Measurements from ENCODE around the gene ARL15. TPM values are rescaled to one million over a fixed set of nuclear protein-coding genes. Genes with fewer than 3 reads are reported as not detected.

The ARL15 gene
- total and polyA plus RNA-seq, 2 of the 4 experiments (the other 2 are of a cell fraction), result 7.3 to 19.2 TPM

- no CpG with 5 or more reads among the region's 2 CpGs for WGBS, 2 experiments (ENCODE audit: extremely low coverage in 2 of 2, insufficient read length in 1 of 2)
- Histone ChIP-seq H2AK9ac (replicated peaks; ENCODE audit: low read depth, low read length, poor library complexity) (no peak overlapping the region), H4K8ac (ENCODE audit: low read depth in 2 of 2, low read length in 2 of 2) (peak overlapping the region in 1 of 2 experiments; percentile 47; a peak in 2 of 4 replicates), H3K4me3 (ENCODE audit: insufficient read depth, low read depth, low read length) (no peak overlapping the region), H3K36me3 (ENCODE audit: control insufficient read depth, insufficient read depth, low read length) (no peaks in the 10 kb centered on the region), H4K5ac (ENCODE audit: low read depth, low read length) (no peak overlapping the region), H4K20me1 (ENCODE audit: insufficient read depth, low read length) (no peaks in the 10 kb centered on the region), H3K9me1 (ENCODE audit: insufficient read depth, low read length) (no peaks in the 10 kb centered on the region), H3K4me2 (ENCODE audit: low read depth, low read length) (peak overlapping the region; percentile 89), H3K27ac (ENCODE audit: insufficient read depth, low read length) (no peak overlapping the region), H2AFZ (replicated peaks; ENCODE audit: low read length, poor library complexity) (no peak overlapping the region), H3K18ac (ENCODE audit: low read depth, low read length) (no peak overlapping the region), H3K79me1 (ENCODE audit: low read depth in 1 of 2, low read length in 2 of 2) (peaks cover 0 to 9% of the 10 kb centered on the region in 2 experiments; a peak in 1 of 4 replicates), H3K9me3 (ENCODE audit: control insufficient read depth, insufficient read depth, low read length) (no peaks in the 10 kb centered on the region), H3K9ac (ENCODE audit: low read depth, low read length) (peak overlapping the region; percentile 52; the same call in 1 of the 2 replicates), H2AK5ac (ENCODE audit: low read depth, low read length) (no peak overlapping the region), H3K4me1 (ENCODE audit: control insufficient read depth, insufficient read depth, low read length) (no peaks in the 10 kb centered on the region), H4K91ac (ENCODE audit: insufficient read depth, low read depth, low read length) (no peak overlapping the region), H2BK5ac (ENCODE audit: low read depth, low read length, poor library complexity, severe bottlenecking) (no peak overlapping the region), H3K27me3 (ENCODE audit: control insufficient read depth, insufficient read depth, low read length) (no peaks in the 10 kb centered on the region; the same call in 1 of the 2 replicates), H3K56ac (ENCODE audit: extremely low read depth, insufficient read depth, low read length) (no peak overlapping the region), H3K14ac (replicated peaks; ENCODE audit: low read depth, low read length) (peak overlapping the region; percentile 25; the same call in 1 of the 2 replicates), H2BK20ac (ENCODE audit: low read depth, low read length) (no peak overlapping the region), H3K23ac (ENCODE audit: low read depth, low read length) (no peak overlapping the region), H2BK120ac (ENCODE audit: low read depth, low read length) (no peak overlapping the region), H3K4ac (ENCODE audit: low read depth, low read length) (no peak overlapping the region), H2BK15ac (ENCODE audit: low read depth, low read length) (no peak overlapping the region)
- DNase-seq (peak; percentile 73), ATAC-seq (ENCODE audit: low read depth) (peak; percentile 70)
- POLR2A ChIA-PET (ENCODE audit: unreplicated experiment), result interaction anchor here (0.7 kb wide), 1 partner anchor 752 kb away, joined by 3 read pairs; no protein-coding TSS in a partner anchor
- in situ Hi-C loops (cut with MboI; ENCODE audit: low sequenced_read_pairs) (loop anchor here (5.0 kb wide), 2 partner anchors 1067 to 1107 kb away; no protein-coding TSS in a partner anchor), intact Hi-C loops (cut with micrococcal nuclease) (loop anchor here (1.0 to 10.0 kb wide), 2 partner anchors 1111 to 1290 kb away; no protein-coding TSS in a partner anchor), dilution Hi-C loops (cut with HindIII; ENCODE audit: low sequenced_read_pairs, unreplicated experiment) (no loop called here)
- CTCF ChIA-PET, result interaction anchor here (0.6 to 2.1 kb wide), 15 partner anchors 9 to 973 kb away, joined by 3 to 6 read pairs (median 4); no protein-coding TSS in a partner anchor
- no TSS peak for BruUV-seq (replicated peaks)
- TF ChIP-seq RAD21 (IDR thresholded peaks at IDR 0.05; ENCODE audit: low read length) (peak; percentile 57), RCOR1 (IDR thresholded peaks at IDR 0.05; ENCODE audit: insufficient replicate concordance, low read length) (no peak), SMC3 (IDR thresholded peaks at IDR 0.05; ENCODE audit: low read depth, low read length) (peak; percentile 50; the same call in 1 of the 2 replicates), ELK1 (IDR thresholded peaks at IDR 0.05; ENCODE audit: borderline replicate concordance, low read depth, low read length) (no peak), CTCF (conservative IDR thresholded peaks at IDR 0.05; ENCODE audit: low read depth, low read length) (peak; percentile 70), CHD1 (IDR thresholded peaks at IDR 0.05; ENCODE audit: low read depth, low read length) (no peak)
Observed at GRCh38 chr5:54234304-54234933, 76.0 kb downstream of the ARL15 start.
